A549 (cell line): ENCODE measurements around the gene TF.

Experiments
- CTCF ChIP-seq: fragments of >200 bp; sonication (Bioruptor Twin); formaldehyde crosslinking; IDR thresholded peaks from 3 replicates; pipeline ENCODE4 v1.5.1; 2016
- EP300 ChIP-seq, 2 experiments: fragments of >200 bp; sonication (Bioruptor Twin); formaldehyde crosslinking; IDR thresholded peaks; 2 replicates in 1 of 2; 3 replicates in 1 of 2; pipeline ENCODE4 v1.6.1; 2016 to 2017
- NR3C1 ChIP-seq: fragments of >200 bp; sonication (Bioruptor Twin); formaldehyde crosslinking; IDR thresholded peaks from 3 replicates; pipeline ENCODE4 v1.6.1; 2017
- ZFP36 ChIP-seq: fragments of 450-650 bp; IDR thresholded peaks from 2 replicates; pipeline ENCODE4 v1.6.1; 2014; ENCODE audit warnings: borderline replicate concordance; ENCODE audit not compliant: partially characterized antibody
- TF ChIP-seq, protein P1 (sequence below): fragments of 200-600 bp; sonication (generic); IDR thresholded peaks from 2 replicates; pipeline ENCODE4 v1.6.1; 2016; ENCODE audit warnings: antibody characterized with exemption, mild to moderate bottlenecking, moderate library complexity

- TF ChIP-seq CTCF (no peak), NR3C1 (no peak), EP300 (IDR thresholded peaks at IDR 0.05) (no peak), ZFP36 (no peak)
- TF ChIP-seq, protein P1, sequence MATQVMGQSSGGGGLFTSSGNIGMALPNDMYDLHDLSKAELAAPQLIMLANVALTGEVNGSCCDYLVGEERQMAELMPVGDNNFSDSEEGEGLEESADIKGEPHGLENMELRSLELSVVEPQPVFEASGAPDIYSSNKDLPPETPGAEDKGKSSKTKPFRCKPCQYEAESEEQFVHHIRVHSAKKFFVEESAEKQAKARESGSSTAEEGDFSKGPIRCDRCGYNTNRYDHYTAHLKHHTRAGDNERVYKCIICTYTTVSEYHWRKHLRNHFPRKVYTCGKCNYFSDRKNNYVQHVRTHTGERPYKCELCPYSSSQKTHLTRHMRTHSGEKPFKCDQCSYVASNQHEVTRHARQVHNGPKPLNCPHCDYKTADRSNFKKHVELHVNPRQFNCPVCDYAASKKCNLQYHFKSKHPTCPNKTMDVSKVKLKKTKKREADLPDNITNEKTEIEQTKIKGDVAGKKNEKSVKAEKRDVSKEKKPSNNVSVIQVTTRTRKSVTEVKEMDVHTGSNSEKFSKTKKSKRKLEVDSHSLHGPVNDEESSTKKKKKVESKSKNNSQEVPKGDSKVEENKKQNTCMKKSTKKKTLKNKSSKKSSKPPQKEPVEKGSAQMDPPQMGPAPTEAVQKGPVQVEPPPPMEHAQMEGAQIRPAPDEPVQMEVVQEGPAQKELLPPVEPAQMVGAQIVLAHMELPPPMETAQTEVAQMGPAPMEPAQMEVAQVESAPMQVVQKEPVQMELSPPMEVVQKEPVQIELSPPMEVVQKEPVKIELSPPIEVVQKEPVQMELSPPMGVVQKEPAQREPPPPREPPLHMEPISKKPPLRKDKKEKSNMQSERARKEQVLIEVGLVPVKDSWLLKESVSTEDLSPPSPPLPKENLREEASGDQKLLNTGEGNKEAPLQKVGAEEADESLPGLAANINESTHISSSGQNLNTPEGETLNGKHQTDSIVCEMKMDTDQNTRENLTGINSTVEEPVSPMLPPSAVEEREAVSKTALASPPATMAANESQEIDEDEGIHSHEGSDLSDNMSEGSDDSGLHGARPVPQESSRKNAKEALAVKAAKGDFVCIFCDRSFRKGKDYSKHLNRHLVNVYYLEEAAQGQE, result no peak
Observed at GRCh38 chr3:133835418-133835743, 89.2 kb downstream of the TF start.
